GM23338 (cell line): ENCODE results near the gene DHRS13. TPM values are rescaled to one million over a fixed set of nuclear protein-coding genes. Genes with fewer than 3 reads are reported as not detected.

Source experiments
- ATAC-seq: fragments of 200-7000 bp; cut with Tn5 transposase; 3 replicates; pipeline ENCODE4 v1.9.1; 2020
- DNase-seq: peaks from one replicate; pipeline ENCODE4 v3.0.0-alpha.2; 2015; ENCODE audit warnings: low spot score
- H2AFZ ChIP-seq: fragments of 200-600 bp; sonication (generic); 2 replicates; pipeline ENCODE4 v1.8.0; 2016; ENCODE audit warnings: antibody characterized with exemption, mild to moderate bottlenecking, moderate library complexity
- H3F3A ChIP-seq: fragments of 200-600 bp; sonication (generic); replicated peaks from 2 replicates; pipeline ENCODE4 v1.8.0; 2017; ENCODE audit warnings: antibody characterized with exemption, mixed run types, low read depth
- H3K27ac ChIP-seq: fragments of 200-600 bp; sonication (generic); 2 replicates; pipeline ENCODE4 v1.6.1; 2016; ENCODE audit warnings: low read depth
- H3K27me3 ChIP-seq: fragments of 200-600 bp; sonication (generic); 2 replicates; pipeline ENCODE4 v1.8.0; 2016; ENCODE audit warnings: mild to moderate bottlenecking, mixed run types, moderate library complexity; ENCODE audit not compliant: insufficient read depth
- H3K36me3 ChIP-seq: fragments of 200-600 bp; sonication (generic); 2 replicates; pipeline ENCODE4 v1.8.0; 2016; ENCODE audit warnings: mild to moderate bottlenecking; ENCODE audit not compliant: insufficient read depth
- H3K4me1 ChIP-seq: fragments of 200-600 bp; sonication (generic); 2 replicates; pipeline ENCODE4 v1.8.0; 2016; ENCODE audit warnings: mild to moderate bottlenecking, moderate library complexity; ENCODE audit not compliant: insufficient read depth
- H3K4me2 ChIP-seq: fragments of 200-600 bp; sonication (generic); 2 replicates; pipeline ENCODE4 v1.7.1; 2017; ENCODE audit warnings: mixed run types
- H3K4me3 ChIP-seq: fragments of 200-600 bp; sonication (generic); 2 replicates; pipeline ENCODE4 v1.6.1; 2016; ENCODE audit warnings: mixed run types
- H3K79me2 ChIP-seq: fragments of 200-600 bp; sonication (generic); replicated peaks from 2 replicates; pipeline ENCODE4 v1.8.0; 2017; ENCODE audit warnings: mild to moderate bottlenecking; ENCODE audit not compliant: insufficient read depth
- H3K9me2 ChIP-seq: fragments of 200-600 bp; sonication (generic); 2 replicates; pipeline ENCODE4 v1.8.0; 2017; ENCODE audit not compliant: insufficient read depth
- H4K20me1 ChIP-seq: fragments of 200-600 bp; sonication (generic); replicated peaks from 2 replicates; pipeline ENCODE4 v1.8.0; 2017; ENCODE audit warnings: mild to moderate bottlenecking; ENCODE audit not compliant: insufficient read depth
- H3K27ac Mint-ChIP-seq: 2 replicates; pipeline ENCODE4 v1.8.0; 2020; ENCODE audit warnings: inconsistent platforms, mild to moderate bottlenecking, moderate library complexity, mixed read lengths
- H3K27me3 Mint-ChIP-seq: 3 replicates; pipeline ENCODE4 v1.8.0; 2022; ENCODE audit warnings: low read depth, mild to moderate bottlenecking, moderate library complexity, mixed read lengths, inconsistent platforms; ENCODE audit not compliant: insufficient read depth, poor library complexity
- H3K36me3 Mint-ChIP-seq: 3 replicates; pipeline ENCODE4 v1.8.0; 2021; ENCODE audit warnings: low read depth, mild to moderate bottlenecking, inconsistent platforms, moderate library complexity, mixed read lengths
- H3K4me1 Mint-ChIP-seq: 3 replicates; pipeline ENCODE4 v1.8.0; 2020; ENCODE audit warnings: mild to moderate bottlenecking, inconsistent platforms, mixed read lengths
- H3K4me3 Mint-ChIP-seq: 3 replicates; pipeline ENCODE4 v1.8.0; 2021; ENCODE audit warnings: moderate library complexity, mild to moderate bottlenecking, inconsistent platforms, mixed read lengths
- H3K9me3 Mint-ChIP-seq: 3 replicates; pipeline ENCODE4 v1.8.0; 2020; ENCODE audit warnings: moderate library complexity, mild to moderate bottlenecking, inconsistent platforms, mixed read lengths
- CTCF ChIP-seq, 2 experiments: fragments of 200-600 bp in 1 of 2; sonication (generic) in 1 of 2; conservative IDR thresholded peaks; 2 replicates each; pipeline versions ENCODE4 v1.5.1 to v1.6.1; 2016 to 2017; ENCODE audit warnings: antibody characterized with exemption in 2 of 2, low read depth in 2 of 2, mild to moderate bottlenecking in 2 of 2, moderate library complexity in 1 of 2
- ETS1 ChIP-seq: IDR thresholded peaks from 2 replicates; pipeline ENCODE4 v1.6.1; 2016; ENCODE audit warnings: antibody characterized with exemption
- EZH2 ChIP-seq: fragments of 200-600 bp; sonication (generic); IDR thresholded peaks from one replicate; pipeline ENCODE4 v1.8.0; 2017; ENCODE audit warnings: antibody characterized with exemption, mild to moderate bottlenecking, low read depth; ENCODE audit not compliant: unreplicated experiment
- EZH2phosphoT487 ChIP-seq: fragments of 200-600 bp; sonication (generic); IDR thresholded peaks from one replicate; pipeline ENCODE4 v1.8.1; 2018; ENCODE audit warnings: antibody characterized with exemption; ENCODE audit not compliant: unreplicated experiment
- JUNB ChIP-seq: IDR thresholded peaks from one replicate; pipeline ENCODE4 v1.6.1; 2016; ENCODE audit warnings: antibody characterized with exemption; ENCODE audit not compliant: unreplicated experiment
- NANOG ChIP-seq: IDR thresholded peaks from 2 replicates; pipeline ENCODE4 v1.6.1; 2016; ENCODE audit warnings: antibody characterized with exemption, borderline replicate concordance
- POLR2AphosphoS5 ChIP-seq: IDR thresholded peaks from 2 replicates; pipeline ENCODE4 v1.6.1; 2016; ENCODE audit warnings: antibody characterized with exemption, low read depth
- REST ChIP-seq: IDR thresholded peaks from one replicate; pipeline ENCODE4 v1.6.1; 2018; ENCODE audit warnings: antibody characterized with exemption; ENCODE audit not compliant: unreplicated experiment
- STAT1 ChIP-seq: IDR thresholded peaks from one replicate; pipeline ENCODE4 v1.6.1; 2016; ENCODE audit warnings: antibody characterized with exemption; ENCODE audit not compliant: unreplicated experiment
- ZNF331 ChIP-seq: fragments of 250-450 bp; sonication (Bioruptor Pico); IDR thresholded peaks from 2 replicates; pipeline ENCODE4 v1.5.0; 2020; ENCODE audit warnings: low read depth, mild to moderate bottlenecking, moderate library complexity
- polyA plus RNA-seq: library from polyadenylated mRNA; unstranded; fragments of >200 nt; fragmentation: Nextera tagmentation; extraction: Ambion mirVana; gene quantifications from 2 replicates; pipeline ENCODE4 v1.2.1, GENCODE V29; 2016
- total RNA-seq: library from RNA; depleted of rRNA; stranded (reverse); fragments of >200 nt; shearing (Covaris generic); gene quantifications from 2 replicates; pipeline ENCODE4 v1.2.3, GENCODE V29; 2014

Gene DHRS13
- total and polyA plus RNA-seq, 2 experiments from 2014 or later = 5.4 to 34.2 TPM

GRCh38 chr17:28907709-28908475 is 5.0 kb upstream of the DHRS13 start:
- no peak overlapping the region for H3K4me3 ChIP-seq
- no peak for DNase-seq
- H3K4me3 Mint-ChIP-seq = no peak overlapping the region
- no peaks in the 10 kb centered on the region for H3K9me2 ChIP-seq
- H2AFZ ChIP-seq = no peak overlapping the region
- peaks cover 67% of the 10 kb centered on the region for H3F3A ChIP-seq
- H3K4me1 ChIP-seq = peaks cover 29% of the 10 kb centered on the region
- H3K27me3 Mint-ChIP-seq = peaks cover 42% of the 10 kb centered on the region
- no peaks in the 10 kb centered on the region for H3K27me3 ChIP-seq
- no peak for TF ChIP-seq NANOG
- no peak for TF ChIP-seq CTCF (conservative IDR thresholded peaks at IDR 0.05; ENCODE audit: low read depth in 2 of 2)
- no peak for TF ChIP-seq ETS1
- TF ChIP-seq POLR2AphosphoS5 = peak; percentile 31; the same call in 1 of the 2 replicates
- no peak for TF ChIP-seq ZNF331 (CRISPR knock-in tag)
- no peak for TF ChIP-seq EZH2
- no peak for TF ChIP-seq JUNB
- peaks cover 5% of the 10 kb centered on the region; the same call in 1 of the 2 replicates for H3K79me2 ChIP-seq
- H3K36me3 Mint-ChIP-seq = peaks cover 77% of the 10 kb centered on the region
- peaks cover 57% of the 10 kb centered on the region for H3K4me1 Mint-ChIP-seq
- H3K36me3 ChIP-seq = peaks cover 59% of the 10 kb centered on the region
- peaks cover 27% of the 10 kb centered on the region for H4K20me1 ChIP-seq
- H3K9me3 Mint-ChIP-seq = no peaks in the 10 kb centered on the region; the same call in 2 of the 3 replicates
- peak overlapping the region; percentile 43; the same call in 1 of the 2 replicates for H3K27ac Mint-ChIP-seq
- no peak for ATAC-seq
- H3K27ac ChIP-seq = peak overlapping the region; percentile 80; the same call in 1 of the 2 replicates
- H3K4me2 ChIP-seq = no peak overlapping the region

- H3K4me3 Mint-ChIP-seq = no peak overlapping the region
- no peak for TF ChIP-seq EZH2phosphoT487
- no peak for TF ChIP-seq ZNF331 (CRISPR knock-in tag)
- TF ChIP-seq ETS1 = no peak
- TF ChIP-seq POLR2AphosphoS5 = no peak; the same call in 1 of the 2 replicates
- TF ChIP-seq NANOG = no peak
- TF ChIP-seq REST = no peak
- TF ChIP-seq JUNB = no peak
- no peak for TF ChIP-seq STAT1
- TF ChIP-seq EZH2 = no peak
These were observed 4.0 kb upstream of the DHRS13 start for GRCh38 chr17:28906706-28907438.

More at GRCh38 chr17:28906706-28907438, 4.0 kb upstream of the DHRS13 start:
- H2AFZ ChIP-seq = no peak overlapping the region
- no peak for DNase-seq
- peaks cover 24% of the 10 kb centered on the region for H4K20me1 ChIP-seq
- peaks cover 51% of the 10 kb centered on the region for H3K36me3 ChIP-seq
- H3K4me2 ChIP-seq = no peak overlapping the region
- Mint-ChIP-seq H3K36me3 (peaks cover 67% of the 10 kb centered on the region), H3K4me1 (peaks cover 61% of the 10 kb centered on the region), H3K27ac (peak overlapping the region; percentile 57; the same call in 1 of the 2 replicates), H3K9me3 (no peaks in the 10 kb centered on the region; the same call in 2 of the 3 replicates), H3K27me3 (peaks cover 38% of the 10 kb centered on the region)
- H3K27ac ChIP-seq = no peak overlapping the region
- H3F3A ChIP-seq = peaks cover 61% of the 10 kb centered on the region
- no peak overlapping the region for H3K4me3 ChIP-seq
- H3K9me2 ChIP-seq = no peaks in the 10 kb centered on the region
- no peaks in the 10 kb centered on the region for H3K27me3 ChIP-seq
- H3K4me1 ChIP-seq = peaks cover 32% of the 10 kb centered on the region
- peaks cover 5% of the 10 kb centered on the region; the same call in 1 of the 2 replicates for H3K79me2 ChIP-seq
- ATAC-seq = no peak
